Natural killer cell treated with Interleukin-12 subunit alpha and Interleukin-12 subunit beta and Interleukin-15 and Interleukin-18, amount 100 ng/mL, for 72 hours (primary cell): ENCODE measurements around the gene XAB2. TPM values are rescaled to one million over a fixed set of nuclear protein-coding genes. Genes with fewer than 3 reads are reported as not detected.

Source experiments
- ATAC-seq, 2 donors: fragments of 150-1000 bp; cut with Tn5 transposase in 1 of 2; sonication (Bioruptor Pico), chemical (Tn5 transposase) in 1 of 2; 2 replicates each; pipeline ENCODE4 v1.10.0; 2021
- DNase-seq: peaks from one replicate; pipeline ENCODE4 v3.0.0; 2022; ENCODE audit warnings: low spot score
- H3K27ac Mint-ChIP-seq, 2 donors: 1 replicate in 1 of 2; 2 replicates in 1 of 2; pipeline ENCODE4 v1.8.0; 2022; ENCODE audit warnings: mixed read lengths in 2 of 2, mild to moderate bottlenecking in 1 of 2, moderate library complexity in 1 of 2
- H3K27me3 Mint-ChIP-seq, 2 donors: 1 replicate in 1 of 2; 2 replicates in 1 of 2; pipeline ENCODE4 v1.8.0; 2022; ENCODE audit warnings: mixed read lengths in 2 of 2
- H3K36me3 Mint-ChIP-seq: one replicate; pipeline ENCODE4 v1.8.0; 2022; ENCODE audit warnings: mixed read lengths
- H3K4me1 Mint-ChIP-seq, 2 donors: 1 replicate in 1 of 2; 2 replicates in 1 of 2; pipeline ENCODE4 v1.8.0; 2022; ENCODE audit warnings: low read depth in 2 of 2, mixed read lengths in 2 of 2, mild to moderate bottlenecking in 1 of 2
- H3K4me3 Mint-ChIP-seq: one replicate; pipeline ENCODE4 v1.8.0; 2022; ENCODE audit warnings: mixed read lengths
- H3K9me3 Mint-ChIP-seq: 2 replicates; pipeline ENCODE4 v1.8.0; 2022; ENCODE audit warnings: mixed read lengths
- total RNA-seq, 2 donors: library from RNA; stranded (reverse); gene quantifications; one replicate each; pipeline ENCODE4 v1.2.3, GENCODE V29; 2022

The XAB2 gene
- total RNA-seq, 2 donors from 2014 or later: 42.2 to 46.1 TPM

GRCh38 chr19:7661744-7662538 is 32.6 kb upstream of the XAB2 start:
- Mint-ChIP-seq H3K36me3 (no peaks in the 10 kb centered on the region), H3K4me1 (peaks cover 0 to 8% of the 10 kb centered on the region in 2 donors), H3K27me3 (peaks cover 2 to 4% of the 10 kb centered on the region in 2 donors), H3K9me3 (no peaks in the 10 kb centered on the region), H3K27ac (no peak overlapping the region), H3K4me3 (no peak overlapping the region)
- DNase-seq (no peak), ATAC-seq (no peak)

GRCh38 chr19:7658219-7658686 is 28.9 kb upstream of the XAB2 start:
- Mint-ChIP-seq H3K36me3 (no peaks in the 10 kb centered on the region), H3K27ac (no peak overlapping the region), H3K27me3 (no peaks in the 10 kb centered on the region), H3K4me1 (peaks cover 0 to 15% of the 10 kb centered on the region in 2 donors), H3K9me3 (no peaks in the 10 kb centered on the region), H3K4me3 (peak overlapping the region; percentile 41)
- peak; percentile 76 to 80 for ATAC-seq
- DNase-seq: no peak

- H3K4me1 Mint-ChIP-seq: peaks cover 9 to 22% of the 10 kb centered on the region in 2 donors
- H3K27me3 Mint-ChIP-seq: no peaks in the 10 kb centered on the region
- peak overlapping the region in 1 of 2 donors; percentile 37 for H3K27ac Mint-ChIP-seq
- H3K36me3 Mint-ChIP-seq: no peaks in the 10 kb centered on the region
- H3K4me3 Mint-ChIP-seq: peak overlapping the region; percentile 34
- ATAC-seq: peak; percentile 71 to 82
- DNase-seq: no peak
- H3K9me3 Mint-ChIP-seq: no peaks in the 10 kb centered on the region
These were observed 27.9 kb upstream of the XAB2 start for GRCh38 chr19:7657131-7657751.

- Mint-ChIP-seq H3K27me3 (no peaks in the 10 kb centered on the region), H3K27ac (peak overlapping the region in 1 of 2 donors; percentile 37), H3K9me3 (no peaks in the 10 kb centered on the region), H3K36me3 (no peaks in the 10 kb centered on the region), H3K4me1 (peaks cover 11 to 24% of the 10 kb centered on the region in 2 donors), H3K4me3 (no peak overlapping the region)
- no peak for DNase-seq
- no peak for ATAC-seq
These were observed 26.2 kb upstream of the XAB2 start for GRCh38 chr19:7655581-7655980.

- H3K4me3 Mint-ChIP-seq: no peak overlapping the region
- H3K4me1 Mint-ChIP-seq: peaks cover 11 to 24% of the 10 kb centered on the region in 2 donors
- DNase-seq (no peak), ATAC-seq (no peak)
- H3K9me3 Mint-ChIP-seq: no peaks in the 10 kb centered on the region
- H3K27ac Mint-ChIP-seq: no peak overlapping the region
- no peaks in the 10 kb centered on the region for H3K36me3 Mint-ChIP-seq
- H3K27me3 Mint-ChIP-seq: no peaks in the 10 kb centered on the region
These were observed 25.1 kb upstream of the XAB2 start for GRCh38 chr19:7654401-7654800.

- H3K4me1 Mint-ChIP-seq: peaks cover 11 to 18% of the 10 kb centered on the region in 2 donors
- ATAC-seq (peak; percentile 84 to 95), DNase-seq (peak; percentile 90)
- H3K27ac Mint-ChIP-seq: peak overlapping the region; percentile 37 to 85
- peak overlapping the region; percentile 78 for H3K4me3 Mint-ChIP-seq
- H3K27me3 Mint-ChIP-seq: no peaks in the 10 kb centered on the region
- H3K36me3 Mint-ChIP-seq: no peaks in the 10 kb centered on the region
- H3K9me3 Mint-ChIP-seq: no peaks in the 10 kb centered on the region
These were observed 22.8 kb upstream of the XAB2 start for GRCh38 chr19:7652061-7652641.

- ATAC-seq: no peak
- Mint-ChIP-seq H3K27me3 (no peaks in the 10 kb centered on the region), H3K27ac (no peak overlapping the region), H3K4me3 (no peak overlapping the region), H3K4me1 (peaks cover 14 to 17% of the 10 kb centered on the region in 2 donors), H3K36me3 (no peaks in the 10 kb centered on the region), H3K9me3 (no peaks in the 10 kb centered on the region)
- no peak for DNase-seq
These were observed 20.8 kb upstream of the XAB2 start for GRCh38 chr19:7650148-7650547.

- H3K27me3 Mint-ChIP-seq: no peaks in the 10 kb centered on the region
- no peaks in the 10 kb centered on the region for H3K9me3 Mint-ChIP-seq
- H3K36me3 Mint-ChIP-seq: no peaks in the 10 kb centered on the region
- DNase-seq (no peak), ATAC-seq (no peak)
- H3K4me1 Mint-ChIP-seq: peaks cover 14 to 17% of the 10 kb centered on the region in 2 donors
- H3K4me3 Mint-ChIP-seq: no peak overlapping the region
- H3K27ac Mint-ChIP-seq: no peak overlapping the region
These were observed 19.1 kb upstream of the XAB2 start for GRCh38 chr19:7648265-7649014.

- DNase-seq: no peak
- H3K4me1 Mint-ChIP-seq: peaks cover 6 to 7% of the 10 kb centered on the region in 2 donors
- no peak overlapping the region for H3K27ac Mint-ChIP-seq
- no peak for ATAC-seq
- H3K9me3 Mint-ChIP-seq: no peaks in the 10 kb centered on the region
- no peaks in the 10 kb centered on the region for H3K36me3 Mint-ChIP-seq
- H3K27me3 Mint-ChIP-seq: no peaks in the 10 kb centered on the region
- H3K4me3 Mint-ChIP-seq: no peak overlapping the region
These were observed 17.8 kb upstream of the XAB2 start for GRCh38 chr19:7647156-7647555.

GRCh38 chr19:7646426-7646700 is 17.0 kb upstream of the XAB2 start:
- Mint-ChIP-seq H3K36me3 (no peaks in the 10 kb centered on the region), H3K9me3 (no peaks in the 10 kb centered on the region), H3K27me3 (no peaks in the 10 kb centered on the region), H3K27ac (no peak overlapping the region), H3K4me3 (no peak overlapping the region), H3K4me1 (peaks cover 4 to 6% of the 10 kb centered on the region in 2 donors)
- DNase-seq: no peak
- no peak for ATAC-seq

GRCh38 chr19:7645656-7646425 is 16.5 kb upstream of the XAB2 start:
- H3K4me1 Mint-ChIP-seq: peaks cover 4 to 6% of the 10 kb centered on the region in 2 donors
- DNase-seq: no peak
- no peak overlapping the region for H3K27ac Mint-ChIP-seq
- no peak for ATAC-seq
- no peaks in the 10 kb centered on the region for H3K9me3 Mint-ChIP-seq
- no peaks in the 10 kb centered on the region for H3K36me3 Mint-ChIP-seq
- H3K27me3 Mint-ChIP-seq: no peaks in the 10 kb centered on the region
- H3K4me3 Mint-ChIP-seq: no peak overlapping the region

GRCh38 chr19:7645163-7645562 is 15.8 kb upstream of the XAB2 start:
- H3K4me1 Mint-ChIP-seq: peaks cover 7 to 10% of the 10 kb centered on the region in 2 donors
- H3K36me3 Mint-ChIP-seq: peaks cover 2% of the 10 kb centered on the region
- H3K9me3 Mint-ChIP-seq: peaks cover under 1% of the 10 kb centered on the region
- no peaks in the 10 kb centered on the region for H3K27me3 Mint-ChIP-seq
- H3K27ac Mint-ChIP-seq: peak overlapping the region in 1 of 2 donors; percentile 54
- DNase-seq (no peak), ATAC-seq (no peak)
- H3K4me3 Mint-ChIP-seq: no peak overlapping the region

GRCh38 chr19:7644550-7644877 is 15.2 kb upstream of the XAB2 start:
- Mint-ChIP-seq H3K4me1 (peaks cover 14 to 16% of the 10 kb centered on the region in 2 donors), H3K36me3 (peaks cover 9% of the 10 kb centered on the region), H3K27me3 (no peaks in the 10 kb centered on the region), H3K9me3 (peaks cover 6% of the 10 kb centered on the region), H3K27ac (peak overlapping the region in 1 of 2 donors; percentile 54), H3K4me3 (no peak overlapping the region)
- DNase-seq (no peak), ATAC-seq (no peak)
